ENCODE results near the gene PRODH.
"Not testable (repeated sequence)": the region's sequence is repeated elsewhere in the genome, so short reads cannot be mapped to it uniquely, and the experiment has no call there.

The PRODH gene

DNA sequence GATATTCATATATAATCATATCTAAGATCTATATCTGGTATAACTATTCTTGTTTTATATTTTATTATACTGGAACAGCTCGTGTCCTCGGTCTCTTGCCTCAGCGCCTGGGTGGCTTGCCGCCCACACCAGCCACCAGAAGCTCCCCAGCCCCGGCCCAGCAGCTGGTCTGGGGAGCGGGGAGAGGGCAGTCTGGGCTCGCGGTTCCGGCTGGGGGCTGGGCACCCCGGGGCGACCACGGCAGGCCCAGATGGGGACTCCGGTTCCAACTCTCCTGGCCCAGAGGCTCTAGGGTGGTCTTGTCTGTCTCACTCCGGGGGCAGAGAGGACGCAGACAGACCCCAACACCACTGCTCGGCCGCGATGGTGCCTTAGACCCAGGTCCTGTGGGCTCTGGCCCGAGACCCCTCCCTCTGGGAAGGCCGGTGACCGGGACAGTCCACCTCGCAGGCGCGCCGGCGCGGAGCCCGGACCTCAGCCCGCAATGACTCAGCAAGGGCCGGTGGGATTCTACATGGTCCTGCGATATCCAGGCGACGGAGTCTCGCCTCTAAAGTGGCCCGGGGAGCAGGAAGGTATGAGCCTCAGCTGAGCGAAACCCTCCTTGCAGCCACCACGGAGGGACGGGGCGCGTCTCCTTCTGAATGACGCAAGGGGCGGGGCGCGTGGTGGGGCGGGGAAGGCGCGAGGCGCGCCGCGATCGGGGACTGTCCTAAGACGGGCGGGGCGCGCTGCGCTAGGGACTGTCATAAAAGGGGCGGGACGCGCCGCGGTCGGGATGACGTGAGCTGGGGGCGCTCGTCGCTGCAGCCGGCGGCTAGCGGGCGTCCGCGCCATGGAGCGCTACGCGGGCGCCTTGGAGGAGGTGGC is 30.3 kb downstream of the PRODH start, which contains the start of gene DGCR6:
TSS of gene DGCR6 (plus strand) at position 781 of the 870 bp plus-strand sequence. CDS start at position 836, 55 bp downstream.
- no peak for DNase-seq (ENCODE audit: low spot score)

DNA sequence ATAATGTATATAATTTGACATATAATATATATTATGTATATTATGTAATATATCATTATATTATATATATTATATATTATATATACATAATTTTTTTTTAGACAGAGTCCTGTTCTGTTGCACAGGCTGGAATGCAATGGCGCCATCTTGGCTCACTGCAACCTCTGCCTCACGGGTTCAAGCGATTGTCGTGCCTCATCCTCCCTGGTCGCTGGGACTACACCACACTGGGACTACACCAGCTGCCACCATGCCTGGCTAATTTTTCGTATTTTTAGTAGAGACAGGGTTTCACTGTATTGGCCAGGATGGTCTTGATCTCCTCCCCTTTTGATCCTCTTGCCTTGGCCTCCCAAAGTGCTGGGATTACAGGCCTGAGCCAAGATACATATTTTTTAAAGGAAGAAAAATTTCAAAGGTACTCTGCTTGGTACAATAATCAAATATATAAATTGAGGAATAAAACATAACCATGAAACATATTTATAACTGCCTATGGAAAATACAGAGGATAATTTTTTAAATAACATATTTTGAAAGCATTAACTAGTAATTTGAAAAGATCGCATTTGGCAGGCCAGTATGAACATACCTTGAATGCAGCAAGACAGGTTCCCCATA is 39.9 kb downstream of the PRODH start:
- not testable (repeated sequence) for DNase-seq (ENCODE audit: low spot score)

DNA sequence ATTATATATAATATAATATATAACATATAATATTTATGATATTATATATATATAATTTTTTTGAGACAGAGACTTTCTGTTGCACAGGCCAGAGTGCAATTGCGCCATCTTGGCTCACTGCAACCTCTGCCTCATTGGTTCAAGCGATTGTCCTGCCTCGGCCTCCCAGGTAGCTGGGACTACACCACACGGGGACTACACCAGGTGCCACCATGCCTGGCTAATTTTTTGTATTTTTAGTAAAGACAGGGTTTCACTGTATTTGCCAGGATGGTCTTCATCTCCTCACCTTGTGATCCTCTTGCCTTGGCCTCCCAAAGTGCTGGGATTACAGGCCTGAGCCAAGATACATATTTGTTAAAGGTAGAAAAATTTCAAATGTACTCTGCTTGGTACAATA is 42.3 kb downstream of the PRODH start:
- DNase-seq (ENCODE audit: low spot score) = not testable (repeated sequence)

DNA sequence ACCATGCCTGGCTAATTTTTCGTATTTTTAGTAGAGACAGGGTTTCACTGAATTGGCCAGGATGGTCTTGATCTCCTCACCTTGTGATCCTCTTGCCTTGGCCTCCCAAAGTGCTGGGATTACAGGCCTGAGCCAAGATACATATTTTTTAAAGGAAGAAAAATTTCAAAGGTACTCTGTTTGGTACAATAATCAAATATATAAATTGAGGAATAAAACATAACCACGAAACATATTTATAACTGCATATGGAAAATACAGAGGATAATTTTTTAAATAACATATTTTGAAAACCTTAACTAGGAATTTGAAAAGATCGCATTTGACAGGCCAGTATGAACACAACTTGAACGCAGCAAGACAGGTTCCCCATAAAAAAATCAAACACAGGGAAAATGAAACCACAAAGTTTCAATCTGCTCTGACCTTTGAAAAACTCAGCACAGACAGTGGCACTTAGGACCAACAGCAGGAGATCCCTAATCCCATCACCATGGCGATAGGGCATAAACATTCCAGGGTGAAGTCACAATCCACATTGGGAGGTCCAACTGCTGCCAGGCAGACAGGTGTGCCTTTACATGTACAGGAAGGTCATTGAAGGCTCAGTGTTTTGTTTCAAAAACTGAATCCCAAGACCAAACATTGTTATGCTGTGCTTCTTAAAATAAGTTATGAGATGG is 45.4 kb downstream of the PRODH start:
- DNase-seq (ENCODE audit: low spot score) = not testable (repeated sequence)

DNA sequence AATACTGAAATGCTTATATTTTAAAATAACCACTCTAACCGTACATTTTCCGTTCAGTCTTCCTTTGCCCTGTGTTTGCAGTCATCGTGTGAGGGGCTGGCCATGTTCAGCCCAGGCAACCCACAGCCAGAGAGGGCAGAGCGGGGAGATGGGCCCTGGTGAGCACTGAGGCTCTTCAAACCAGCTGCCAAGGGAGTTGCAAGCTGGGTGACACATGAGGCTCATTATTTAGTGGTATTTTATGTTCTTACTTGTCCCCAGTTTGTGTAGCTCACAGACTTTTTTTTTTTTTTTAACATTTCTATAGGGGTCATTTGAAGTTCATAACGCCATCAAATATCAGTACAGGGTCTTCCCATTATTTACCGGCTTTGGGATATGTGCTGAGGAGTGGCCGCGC is 48.0 kb downstream of the PRODH start:
- DNase-seq (ENCODE audit: low spot score) = no peak

DNA sequence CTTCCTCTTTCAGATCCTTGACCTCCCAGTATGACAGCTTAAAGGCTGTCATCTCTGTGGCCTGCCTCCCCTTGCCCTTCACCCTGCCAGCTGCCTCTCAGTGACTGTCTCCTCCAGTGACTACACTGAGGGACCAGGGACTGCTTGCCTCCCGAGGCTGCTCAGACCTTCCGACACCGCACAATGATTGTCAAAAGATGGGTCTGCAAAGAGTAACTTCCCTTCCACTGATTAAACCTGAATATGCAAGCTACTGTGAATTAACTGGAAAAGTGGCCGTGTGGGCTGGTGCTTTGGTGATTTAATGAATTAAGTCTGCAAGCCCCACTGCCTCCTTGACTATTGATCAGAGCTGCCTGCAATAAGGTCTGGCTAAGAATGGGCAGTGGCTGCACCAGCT is 51.6 kb downstream of the PRODH start:
- DNase-seq (ENCODE audit: low spot score) = not testable (repeated sequence)

DNA sequence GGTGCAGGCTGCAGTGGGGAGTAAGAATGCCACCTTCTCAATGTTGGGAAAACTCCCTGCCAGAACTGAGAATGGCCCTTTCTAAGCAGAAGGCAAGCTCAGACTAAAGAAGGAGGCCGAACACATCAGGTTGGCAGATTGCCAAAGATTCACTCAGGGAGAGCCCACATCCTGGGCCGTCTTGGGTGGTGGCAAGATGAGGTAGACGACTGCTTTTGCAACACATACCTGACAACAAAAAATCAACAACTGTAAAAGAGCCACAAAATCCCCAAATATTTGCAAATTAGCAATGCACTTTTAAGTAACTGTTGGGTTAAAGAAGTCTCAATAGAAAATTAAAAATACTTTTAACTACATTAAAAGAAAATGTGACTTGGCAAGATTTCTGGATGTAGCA is 54.8 kb downstream of the PRODH start:
- not testable (repeated sequence) for DNase-seq (ENCODE audit: low spot score)

Measured in COLO829 (cell line).